ENCODE data around the gene FIBCD1. TPM values are rescaled to one million over a fixed set of nuclear protein-coding genes. Genes with fewer than 3 reads are reported as not detected.

Gene FIBCD1
- total RNA-seq, 1 donor from 2014 or later: not detected

- no peak overlapping the region for H3K4me3 ChIP-seq
- H3K27ac ChIP-seq: peak overlapping the region; percentile 54 to 98
- H3K9me3 ChIP-seq: no peaks in the 10 kb centered on the region
- no peak for TF ChIP-seq CTCF (IDR thresholded peaks at IDR 0.05)
- intact Hi-C loops (cut with DNase I): no loop called here
- peak in 1 of 2 donors; percentile 55 for DNase-seq (ENCODE audit: low spot score in 2 of 2)
- H3K27me3 ChIP-seq: no peaks in the 10 kb centered on the region
- H3K4me1 ChIP-seq: peaks cover under 1 to 24% of the 10 kb centered on the region in 2 donors
- peaks cover 28 to 33% of the 10 kb centered on the region in 2 donors for H3K36me3 ChIP-seq
Measured at GRCh38 chr9:130852801-130853200, 86.2 kb downstream of the FIBCD1 start.

Other genes with a start within 250 kb of the FIBCD1 start
- 20.6 TPM for gene EXOSC2, start 245.5 kb downstream of the FIBCD1 start, total RNA-seq
- gene ABL1, start 104.0 kb downstream of the FIBCD1 start, total RNA-seq: 99.1 TPM
- gene QRFP, start 42.4 kb downstream of the FIBCD1 start, total RNA-seq: not detected
- gene LAMC3, start 69.9 kb upstream of the FIBCD1 start, total RNA-seq: 1.6 TPM
- 30.5 TPM for gene AIF1L, start 157.3 kb upstream of the FIBCD1 start, total RNA-seq
- 234 TPM for gene NUP214, start 186.3 kb upstream of the FIBCD1 start, total RNA-seq